ENCODE measurements around the gene NPAS2. TPM values are rescaled to one million over a fixed set of nuclear protein-coding genes. Genes with fewer than 3 reads are reported as not detected.

Gene NPAS2
- polyA plus RNA-seq, 1 of the 3 experiments (the other 2 are of a cell fraction), result 58.5 TPM

DNA sequence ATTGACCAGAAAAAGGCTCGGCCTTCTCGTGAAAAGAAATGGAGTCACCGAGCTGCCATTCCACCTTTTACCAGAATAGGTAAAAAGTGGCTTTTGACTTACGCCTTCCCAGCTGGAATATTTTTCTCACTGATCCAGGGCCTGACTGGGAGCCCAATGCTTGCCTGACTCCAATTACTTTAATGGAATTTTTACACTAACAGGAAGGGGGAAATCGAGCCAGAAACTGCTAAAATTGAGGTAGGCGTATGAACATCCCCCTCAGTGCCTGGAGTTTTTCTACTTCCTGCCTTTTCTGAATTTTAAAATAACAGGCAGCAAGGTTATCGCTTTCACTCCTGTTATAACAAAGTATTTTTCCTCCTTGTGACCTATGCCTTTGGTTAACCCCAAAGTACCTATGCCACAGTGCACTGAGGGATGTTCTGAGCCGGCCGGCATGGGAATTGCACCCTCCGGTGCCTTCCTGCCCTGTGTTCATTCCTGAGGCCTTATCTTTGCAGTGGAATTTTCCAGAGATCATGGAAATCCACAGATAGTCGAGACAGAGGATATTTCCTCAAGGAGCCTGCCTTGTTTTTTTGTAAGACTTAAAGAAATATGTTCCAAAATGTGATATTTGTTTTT is 163.9 kb downstream of the NPAS2 start:
- no peak for DNase-seq
- Histone ChIP-seq H3K27ac (ENCODE audit: low read depth in 2 of 2, low read length in 1 of 2) (no peak overlapping the region; a peak in 1 of 4 replicates), H3K9ac (no peak overlapping the region), H3K4me1 (ENCODE audit: control insufficient read depth in 1 of 2, insufficient read depth in 2 of 2, low read depth in 1 of 2, low read length in 1 of 2) (no peaks in the 10 kb centered on the region; a peak in 1 of 4 replicates), H3K4me2 (no peak overlapping the region), H4K20me1 (ENCODE audit: insufficient read depth) (no peaks in the 10 kb centered on the region), H3K79me2 (ENCODE audit: insufficient read depth) (no peaks in the 10 kb centered on the region), H3F3A (replicated peaks; ENCODE audit: insufficient read depth) (no peaks in the 10 kb centered on the region), H2AFZ (ENCODE audit: low read depth) (no peak overlapping the region), H3K36me3 (replicated peaks in 1 of 2; ENCODE audit: control insufficient read depth in 1 of 2, insufficient read depth in 2 of 2, low read length in 1 of 2) (peaks cover 10 to 46% of the 10 kb centered on the region in 2 experiments), H3K9me3 (no peaks in the 10 kb centered on the region), H3K4me3 (ENCODE audit: low read depth in 2 of 2, low read length in 1 of 2) (no peak overlapping the region), H3K9me2 (no peaks in the 10 kb centered on the region), H3K27me3 (ENCODE audit: insufficient read depth) (no peaks in the 10 kb centered on the region)
- 82% methylated on average over 11 of the region's 11 CpGs for WGBS (ENCODE audit: low lambda C conversion rate)
- CTCF ChIA-PET, result interaction anchor here (1.2 to 2.5 kb wide), 4 partner anchors 19 to 564 kb away, joined by 3 to 19 read pairs (median 10); no protein-coding TSS in a partner anchor
- TF ChIP-seq TCF12 (IDR thresholded peaks at IDR 0.05) (no peak), EP300 (IDR thresholded peaks at IDR 0.05; ENCODE audit: borderline replicate concordance in 1 of 2, low read depth in 1 of 2, low read length in 1 of 2) (no peak), NFIC (IDR thresholded peaks at IDR 0.05; ENCODE audit: borderline replicate concordance) (no peak), RAD21 (IDR thresholded peaks at IDR 0.05; ENCODE audit: low read length) (no peak), CTCF (IDR thresholded peaks at IDR 0.05) (no peak), GATA2 (CRISPR knock-in tag; IDR thresholded peaks at IDR 0.05) (no peak), MXI1 (IDR thresholded peaks at IDR 0.05; ENCODE audit: low read depth, low read length) (no peak), GABPA (IDR thresholded peaks at IDR 0.05; ENCODE audit: low read depth) (no peak), SIN3A (IDR thresholded peaks at IDR 0.05; ENCODE audit: borderline replicate concordance, low read depth, low read length) (no peak), RXRA (IDR thresholded peaks at IDR 0.05; ENCODE audit: borderline replicate concordance, low read depth) (no peak), TEAD4 (IDR thresholded peaks at IDR 0.05; ENCODE audit: borderline replicate concordance, insufficient read depth) (no peak), ELF1 (IDR thresholded peaks at IDR 0.05) (no peak), MEF2A (IDR thresholded peaks at IDR 0.05; ENCODE audit: borderline replicate concordance, low read depth) (no peak)
- TF ChIP-seq, protein P1, sequence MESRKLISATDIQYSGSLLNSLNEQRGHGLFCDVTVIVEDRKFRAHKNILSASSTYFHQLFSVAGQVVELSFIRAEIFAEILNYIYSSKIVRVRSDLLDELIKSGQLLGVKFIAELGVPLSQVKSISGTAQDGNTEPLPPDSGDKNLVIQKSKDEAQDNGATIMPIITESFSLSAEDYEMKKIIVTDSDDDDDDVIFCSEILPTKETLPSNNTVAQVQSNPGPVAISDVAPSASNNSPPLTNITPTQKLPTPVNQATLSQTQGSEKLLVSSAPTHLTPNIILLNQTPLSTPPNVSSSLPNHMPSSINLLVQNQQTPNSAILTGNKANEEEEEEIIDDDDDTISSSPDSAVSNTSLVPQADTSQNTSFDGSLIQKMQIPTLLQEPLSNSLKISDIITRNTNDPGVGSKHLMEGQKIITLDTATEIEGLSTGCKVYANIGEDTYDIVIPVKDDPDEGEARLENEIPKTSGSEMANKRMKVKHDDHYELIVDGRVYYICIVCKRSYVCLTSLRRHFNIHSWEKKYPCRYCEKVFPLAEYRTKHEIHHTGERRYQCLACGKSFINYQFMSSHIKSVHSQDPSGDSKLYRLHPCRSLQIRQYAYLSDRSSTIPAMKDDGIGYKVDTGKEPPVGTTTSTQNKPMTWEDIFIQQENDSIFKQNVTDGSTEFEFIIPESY (IDR thresholded peaks at IDR 0.05; ENCODE audit: borderline replicate concordance, low read depth), result no peak
- TF ChIP-seq, protein P2, sequence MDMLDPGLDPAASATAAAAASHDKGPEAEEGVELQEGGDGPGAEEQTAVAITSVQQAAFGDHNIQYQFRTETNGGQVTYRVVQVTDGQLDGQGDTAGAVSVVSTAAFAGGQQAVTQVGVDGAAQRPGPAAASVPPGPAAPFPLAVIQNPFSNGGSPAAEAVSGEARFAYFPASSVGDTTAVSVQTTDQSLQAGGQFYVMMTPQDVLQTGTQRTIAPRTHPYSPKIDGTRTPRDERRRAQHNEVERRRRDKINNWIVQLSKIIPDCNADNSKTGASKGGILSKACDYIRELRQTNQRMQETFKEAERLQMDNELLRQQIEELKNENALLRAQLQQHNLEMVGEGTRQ (IDR thresholded peaks at IDR 0.05; ENCODE audit: borderline replicate concordance, low read depth, low read length), result no peak
- TF ChIP-seq, protein P3, sequence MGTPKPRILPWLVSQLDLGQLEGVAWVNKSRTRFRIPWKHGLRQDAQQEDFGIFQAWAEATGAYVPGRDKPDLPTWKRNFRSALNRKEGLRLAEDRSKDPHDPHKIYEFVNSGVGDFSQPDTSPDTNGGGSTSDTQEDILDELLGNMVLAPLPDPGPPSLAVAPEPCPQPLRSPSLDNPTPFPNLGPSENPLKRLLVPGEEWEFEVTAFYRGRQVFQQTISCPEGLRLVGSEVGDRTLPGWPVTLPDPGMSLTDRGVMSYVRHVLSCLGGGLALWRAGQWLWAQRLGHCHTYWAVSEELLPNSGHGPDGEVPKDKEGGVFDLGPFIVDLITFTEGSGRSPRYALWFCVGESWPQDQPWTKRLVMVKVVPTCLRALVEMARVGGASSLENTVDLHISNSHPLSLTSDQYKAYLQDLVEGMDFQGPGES (IDR thresholded peaks at IDR 0.05; ENCODE audit: low read depth, low read length), result no peak
- POLR2A ChIA-PET, result no interaction called here

Measured in SK-N-SH (cell line).